ENCODE data around the gene HSFX4.
"Not testable (repeated sequence)": the region's sequence is repeated elsewhere in the genome, so short reads cannot be mapped to it uniquely, and the experiment has no call there.

HSFX4 gene, protein sequence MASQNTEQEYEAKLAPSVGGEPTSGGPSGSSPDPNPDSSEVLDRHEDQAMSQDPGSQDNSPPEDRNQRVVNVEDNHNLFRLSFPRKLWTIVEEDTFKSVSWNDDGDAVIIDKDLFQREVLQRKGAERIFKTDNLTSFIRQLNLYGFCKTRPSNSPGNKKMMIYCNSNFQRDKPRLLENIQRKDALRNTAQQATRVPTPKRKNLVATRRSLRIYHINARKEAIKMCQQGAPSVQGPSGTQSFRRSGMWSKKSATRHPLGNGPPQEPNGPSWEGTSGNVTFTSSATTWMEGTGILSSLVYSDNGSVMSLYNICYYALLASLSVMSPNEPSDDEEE

DNA sequence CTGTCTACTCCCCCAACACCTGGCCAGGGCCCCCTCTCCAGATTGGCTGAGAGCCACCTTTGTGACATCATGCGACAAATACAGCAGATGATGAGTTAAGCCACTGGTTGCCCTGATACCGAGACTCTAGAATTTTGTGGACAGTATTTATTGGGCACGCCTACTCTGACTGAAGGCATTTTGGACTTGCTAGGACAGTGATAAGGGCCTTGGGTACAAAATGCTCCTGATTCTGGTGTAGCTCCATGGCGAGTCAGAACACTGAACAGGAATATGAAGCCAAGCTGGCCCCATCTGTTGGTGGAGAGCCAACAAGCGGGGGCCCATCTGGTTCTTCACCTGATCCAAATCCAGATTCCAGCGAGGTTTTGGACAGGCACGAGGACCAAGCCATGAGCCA, at the start of gene HSFX4:
HSFX4 (plus strand) TSS at position 174 of the 400 bp plus-strand sequence; CDS start at position 246, 72 bp downstream.
- not testable (repeated sequence) for DNase-seq (ENCODE audit: low read depth, low spot score)

DNA sequence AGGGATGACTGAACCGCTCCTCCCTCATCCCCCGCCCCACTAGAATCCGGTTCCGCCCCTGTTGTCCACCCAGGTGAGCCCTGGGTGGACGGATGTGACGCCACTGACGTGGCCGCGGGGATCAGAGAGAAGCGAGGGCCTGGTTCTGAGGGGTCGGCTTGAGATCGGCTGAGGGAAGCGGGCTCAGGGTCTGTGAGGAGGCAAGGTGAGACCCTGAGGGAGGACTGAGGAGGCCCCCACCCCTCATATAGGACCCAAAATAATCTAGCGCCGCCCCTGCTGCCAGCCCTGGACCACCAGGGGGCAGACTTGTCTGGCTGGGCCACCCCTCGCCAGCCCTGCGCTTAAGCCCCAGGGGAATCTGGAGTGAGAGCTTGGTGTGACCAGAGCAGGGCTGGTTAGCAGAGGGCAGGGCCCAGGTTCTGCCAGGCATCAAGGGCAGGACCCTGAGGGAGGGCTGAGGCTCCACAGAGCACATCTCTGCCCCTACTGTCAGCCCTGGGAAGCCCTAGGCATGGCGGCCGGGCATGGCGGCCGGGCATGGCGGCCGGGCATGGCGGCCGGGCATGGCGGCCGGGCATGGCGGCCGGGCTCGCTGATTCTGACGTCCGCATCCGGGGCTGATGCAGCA, 48.2 kb upstream of the HSFX4 start, which contains the start of gene MAGEA8:
MAGEA8 (plus strand) TSS at position 103 of the 631 bp plus-strand sequence. CDS start 3,090 bp downstream, outside the sequence.
- peak; percentile 53 for DNase-seq (ENCODE audit: low read depth, low spot score)

DNA sequence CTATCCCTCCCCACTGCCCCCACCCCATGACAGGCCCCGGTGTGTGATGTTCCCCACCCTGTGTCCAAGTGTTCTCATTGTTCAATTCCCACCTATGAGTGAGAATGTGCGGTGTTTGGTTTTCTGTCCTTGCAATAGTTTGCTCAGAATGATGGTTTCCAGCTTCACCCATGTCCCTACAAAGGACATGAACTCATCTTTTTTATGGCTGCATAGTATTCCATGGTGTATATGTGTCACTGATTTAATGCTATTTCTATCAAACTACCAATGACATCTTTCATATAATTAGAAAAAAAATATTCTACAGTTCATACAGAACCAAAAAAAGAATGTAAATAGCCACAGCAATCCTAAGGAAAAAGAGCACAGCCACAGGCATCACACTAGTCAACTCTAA, 38.5 kb upstream of the HSFX4 start:
- DNase-seq (ENCODE audit: low read depth, low spot score), result not testable (repeated sequence)

DNA sequence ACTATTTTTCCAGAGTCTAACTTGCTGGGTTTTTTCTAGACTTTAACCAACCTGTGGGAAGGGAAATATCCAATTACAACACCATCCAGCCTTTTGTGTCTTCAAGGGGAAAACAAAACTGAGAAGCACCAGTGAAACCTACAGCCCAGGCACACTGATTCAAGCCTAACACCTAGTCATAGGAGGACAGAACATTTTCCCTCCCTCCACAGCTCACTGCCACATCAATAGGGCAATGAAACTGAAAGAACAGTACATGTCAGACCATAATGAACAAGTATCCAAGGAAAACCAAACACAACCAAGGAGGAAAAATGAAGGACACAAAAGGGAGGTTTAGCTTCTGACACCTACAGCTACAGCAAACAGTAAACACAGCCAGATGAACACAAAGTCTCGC, 30.8 kb upstream of the HSFX4 start:
- no peak for DNase-seq (ENCODE audit: low read depth, low spot score)

DNA sequence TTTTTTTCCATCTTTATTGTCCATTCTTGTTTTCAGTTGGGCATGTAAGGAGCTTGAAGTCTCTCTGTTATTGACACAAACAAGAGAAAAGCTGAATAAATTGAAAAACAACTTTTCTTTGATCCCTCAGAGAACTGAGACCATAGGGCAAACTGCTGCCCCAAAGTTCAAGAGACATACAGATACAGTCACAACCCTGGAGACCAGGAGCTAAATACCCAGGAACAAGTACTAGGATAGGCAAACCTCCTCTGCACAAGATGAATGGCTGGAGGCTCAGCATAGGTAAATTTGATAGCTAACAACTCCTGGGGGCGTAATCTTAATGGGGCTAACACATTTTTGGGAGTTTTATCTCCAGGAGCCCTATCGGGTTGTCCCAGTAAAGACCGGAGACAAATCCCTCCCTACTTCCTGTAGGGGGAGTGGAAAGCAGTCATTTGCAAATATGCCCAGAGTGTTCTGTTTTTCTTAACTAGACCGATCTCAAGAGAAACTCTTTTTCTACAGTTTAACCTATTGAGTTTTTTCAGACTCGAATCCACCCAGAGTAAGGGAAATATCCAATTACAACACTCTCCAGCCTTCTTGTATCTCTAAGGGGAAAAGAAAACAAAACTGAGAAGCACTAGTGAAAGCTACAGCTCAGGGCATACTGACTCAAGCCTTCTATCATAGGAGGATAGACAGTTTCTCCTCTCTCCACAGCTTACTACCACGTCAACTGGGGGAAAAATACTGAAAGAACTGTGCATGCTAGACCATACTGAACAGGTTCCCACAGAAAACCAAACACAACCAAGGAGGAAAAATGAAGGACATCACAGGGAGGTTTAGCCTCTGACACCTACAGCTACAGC, 25.3 kb upstream of the HSFX4 start:
- peak; percentile 44 for DNase-seq (ENCODE audit: low read depth, low spot score)

DNA sequence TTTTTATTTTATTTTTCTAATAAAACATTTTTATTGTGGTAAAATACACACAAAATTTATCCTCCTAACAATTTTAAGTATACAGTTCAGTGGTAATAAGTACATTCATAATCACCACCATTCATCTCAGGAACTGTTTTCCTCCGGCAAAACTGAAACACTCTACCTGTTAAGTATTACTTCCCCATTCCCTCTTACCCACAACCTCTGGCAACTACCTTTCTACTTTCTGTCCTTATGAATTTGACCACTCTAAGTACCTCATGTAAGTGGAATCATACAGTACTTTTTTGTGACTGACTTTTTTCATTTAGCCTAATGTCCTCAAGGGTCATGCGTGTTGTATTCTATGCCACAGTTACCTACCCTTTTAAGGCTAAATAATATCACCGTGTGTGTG, 21.1 kb upstream of the HSFX4 start:
- DNase-seq (ENCODE audit: low read depth, low spot score), result no peak

DNA sequence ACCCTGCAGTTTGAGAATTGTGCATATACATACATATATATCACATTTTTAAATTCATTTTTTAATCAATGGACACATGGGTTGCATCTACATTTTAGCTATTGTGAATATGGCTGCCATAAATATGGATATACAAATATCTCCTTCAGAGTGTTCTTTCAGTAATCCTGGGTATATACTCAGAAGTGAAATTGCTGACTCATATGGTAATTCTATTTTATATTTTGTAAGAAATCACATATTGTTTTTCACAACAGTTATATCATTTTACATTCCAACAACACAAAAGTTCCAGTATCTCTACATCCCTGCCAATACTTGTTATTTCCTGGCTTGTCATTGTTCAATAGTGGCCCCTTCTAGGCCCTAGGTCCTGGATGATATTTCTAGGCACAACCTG, 20.6 kb upstream of the HSFX4 start:
- no peak for DNase-seq (ENCODE audit: low read depth, low spot score)

DNA sequence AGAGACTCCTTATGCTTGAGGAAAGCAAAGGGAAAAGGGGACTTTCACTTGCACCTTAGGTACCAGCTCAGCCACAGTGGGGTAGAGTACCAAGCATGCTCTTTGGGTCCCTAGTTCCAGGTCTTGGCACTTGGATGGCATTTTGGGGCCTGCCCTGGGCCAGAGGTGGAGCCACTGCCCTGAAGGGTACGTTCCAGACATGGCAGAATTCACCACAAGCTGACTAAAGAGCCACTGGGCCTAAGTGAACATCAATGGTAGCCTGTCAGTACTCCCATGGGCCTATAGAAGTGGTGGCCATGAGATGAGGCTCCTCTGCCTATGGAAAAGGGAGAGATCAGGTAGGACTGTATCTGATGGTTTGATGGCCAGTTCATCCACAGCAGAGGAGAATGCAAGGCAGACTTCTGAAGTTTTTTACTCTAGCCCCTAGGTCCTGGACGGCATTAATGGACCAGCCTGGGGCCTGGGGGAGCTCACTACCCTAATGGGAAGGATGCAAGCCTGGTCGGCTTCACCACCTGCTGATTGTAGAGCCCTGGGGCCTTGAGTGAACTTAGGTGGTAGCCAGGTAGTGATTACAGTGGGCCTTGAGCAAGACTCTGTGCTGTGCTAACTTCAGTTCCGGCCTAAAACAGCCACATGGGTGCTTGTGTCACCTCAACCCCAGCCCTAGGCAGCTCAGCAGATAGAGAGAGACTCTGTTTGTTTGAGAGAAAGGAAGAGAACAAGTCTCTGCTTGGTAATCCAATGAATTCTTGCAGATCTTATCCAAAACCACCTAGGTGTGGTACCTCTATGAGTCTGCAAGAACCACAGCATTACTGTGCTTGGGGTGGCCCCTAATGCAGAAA, 19.8 kb upstream of the HSFX4 start:
- peak; percentile 22 for DNase-seq (ENCODE audit: low read depth, low spot score)

DNA sequence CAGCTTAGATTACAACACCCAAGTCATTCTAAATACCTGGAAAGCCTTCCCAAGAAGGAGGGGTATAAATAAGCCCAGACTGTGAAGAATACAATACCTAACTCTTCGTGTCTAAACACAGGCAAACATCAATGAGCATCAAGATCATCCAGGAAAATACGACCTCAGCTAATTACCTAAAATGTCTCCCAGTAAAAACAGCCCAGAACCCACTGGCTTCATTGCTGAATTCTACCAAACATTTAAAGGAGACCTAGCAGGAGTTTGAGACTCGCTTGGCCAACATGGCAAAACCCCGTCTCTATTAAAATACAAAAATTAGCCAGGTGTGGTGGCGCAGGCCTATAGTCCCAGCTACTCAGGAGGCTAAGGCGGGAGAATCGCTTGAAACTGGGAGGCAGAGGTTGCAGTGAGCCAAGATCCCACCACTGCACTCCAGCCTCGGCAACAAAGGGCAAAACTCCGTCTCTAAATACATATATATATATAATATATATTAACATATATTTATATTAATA, 19.1 kb upstream of the HSFX4 start:
- DNase-seq (ENCODE audit: low read depth, low spot score), result peak; percentile 33

DNA sequence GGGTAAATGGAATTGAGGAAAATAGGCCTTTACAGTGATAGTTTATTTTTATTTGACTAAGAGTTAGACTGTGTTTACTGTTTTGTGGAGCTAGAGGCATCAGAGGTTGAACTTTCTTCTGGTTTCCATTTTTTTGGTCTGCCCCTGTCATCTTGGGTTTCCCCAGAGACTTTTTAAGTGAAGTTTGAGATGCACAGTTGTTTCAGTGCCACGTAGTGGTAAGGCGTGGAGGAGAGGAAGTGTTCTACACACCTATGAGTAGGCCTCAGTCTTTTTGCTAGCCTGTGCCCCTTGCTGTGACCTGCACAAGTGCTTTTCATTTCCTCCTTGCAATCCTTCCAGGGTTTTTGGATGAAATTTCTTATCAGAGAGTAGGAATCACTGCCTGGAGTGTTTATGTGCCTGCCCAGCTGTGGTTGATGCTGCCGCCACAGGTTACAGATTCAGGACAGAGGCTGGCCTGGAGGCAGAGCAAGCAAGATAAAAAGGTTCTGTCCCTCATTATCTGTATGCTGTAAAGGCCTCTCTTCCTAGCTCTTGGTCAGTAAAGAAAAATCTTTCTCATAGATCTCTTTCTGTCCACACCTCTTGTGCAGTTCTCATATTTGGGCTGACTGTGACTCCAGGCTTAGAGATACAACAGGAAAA, 12.5 kb upstream of the HSFX4 start:
- DNase-seq (ENCODE audit: low read depth, low spot score), result peak; percentile 33

DNA sequence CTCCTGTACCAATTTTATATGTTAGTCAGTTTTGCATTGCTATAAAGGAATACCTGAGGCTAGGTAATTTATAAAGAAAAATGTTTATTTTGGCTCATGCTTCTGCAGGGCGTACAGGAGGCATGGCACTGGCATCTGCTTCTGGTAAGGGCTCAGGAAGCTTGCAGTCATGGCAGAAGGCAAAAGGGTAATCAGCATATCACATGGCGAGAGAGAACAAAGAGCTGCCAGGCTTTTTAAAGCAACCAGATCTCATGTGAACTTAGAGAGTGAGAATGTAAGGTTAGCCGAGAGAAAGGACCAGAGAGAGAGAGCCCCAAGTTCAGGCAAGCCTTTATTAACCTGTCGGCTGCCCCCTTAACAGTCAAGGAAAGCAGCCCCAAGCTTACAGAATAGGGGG, 5.5 kb upstream of the HSFX4 start:
- not testable (repeated sequence) for DNase-seq (ENCODE audit: low read depth, low spot score)

DNA sequence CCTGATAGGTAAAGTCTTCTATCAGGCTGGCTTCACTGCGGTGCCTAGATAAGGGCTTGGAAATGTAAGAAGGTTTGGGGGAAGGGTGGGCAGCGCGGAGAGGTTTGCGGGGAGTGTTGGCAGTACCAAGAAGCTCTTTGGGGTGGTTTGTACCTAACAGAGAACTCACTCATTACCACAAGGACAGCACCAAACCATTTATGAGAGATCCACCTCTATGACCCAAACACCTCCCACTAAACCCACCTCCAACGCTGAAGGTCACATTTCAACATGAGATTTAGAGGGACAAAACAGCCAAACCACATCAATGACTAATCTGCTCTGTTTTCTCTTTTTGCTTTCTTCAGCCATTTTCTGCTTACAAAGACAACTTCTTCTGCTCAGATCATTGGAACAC, 4.9 kb upstream of the HSFX4 start:
- not testable (repeated sequence) for DNase-seq (ENCODE audit: low read depth, low spot score)

DNA sequence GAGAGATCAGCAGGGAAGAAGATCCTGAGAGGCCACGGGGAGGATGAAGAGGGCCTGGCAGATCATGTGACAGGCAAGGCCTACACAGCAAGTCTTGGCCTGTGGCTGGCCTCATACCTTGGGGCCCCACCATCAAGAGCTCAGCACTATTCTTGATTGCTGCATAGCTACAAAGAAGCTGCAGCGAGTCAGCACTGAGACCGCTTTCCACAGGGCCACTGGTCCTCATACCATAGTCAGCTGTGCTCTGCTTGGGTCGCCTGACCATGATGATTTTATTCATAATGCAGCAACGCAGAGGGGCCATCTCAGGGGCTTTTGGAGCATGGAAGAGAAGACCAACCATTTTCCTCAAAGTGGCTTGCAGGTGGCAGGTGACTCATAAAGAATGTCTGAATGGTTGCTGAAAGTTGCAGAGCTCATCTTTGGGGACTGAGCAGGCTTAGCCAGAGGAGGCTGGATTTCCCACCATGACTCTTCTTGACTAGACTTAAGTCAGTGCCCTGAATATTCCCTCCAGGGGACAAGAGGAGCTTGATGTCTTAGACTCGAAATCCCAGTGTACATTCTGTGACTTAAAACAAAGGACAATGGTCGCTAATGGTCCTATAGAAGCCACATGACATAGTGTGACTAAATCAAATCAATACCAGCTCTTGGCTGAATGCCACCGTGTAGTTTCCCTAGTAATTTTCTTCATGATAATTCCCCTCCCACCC, 2.0 kb upstream of the HSFX4 start:
- not testable (repeated sequence) for DNase-seq (ENCODE audit: low read depth, low spot score)

DNA sequence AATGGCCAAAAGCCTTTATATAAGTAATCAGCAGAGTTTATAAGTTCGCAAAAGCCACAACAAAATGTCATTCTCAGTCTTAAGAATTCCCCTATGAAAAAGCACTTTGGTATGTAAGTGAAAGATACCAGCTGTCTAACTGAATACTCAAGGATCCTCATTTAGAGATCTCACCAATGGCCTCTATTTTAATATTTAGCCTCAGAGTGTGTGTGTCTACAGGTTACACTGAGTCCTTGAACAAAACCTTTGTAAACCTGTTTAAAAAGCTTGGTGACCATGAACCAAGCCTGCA, 1.5 kb upstream of the HSFX4 start:
- DNase-seq (ENCODE audit: low read depth, low spot score), result not testable (repeated sequence)

DNA sequence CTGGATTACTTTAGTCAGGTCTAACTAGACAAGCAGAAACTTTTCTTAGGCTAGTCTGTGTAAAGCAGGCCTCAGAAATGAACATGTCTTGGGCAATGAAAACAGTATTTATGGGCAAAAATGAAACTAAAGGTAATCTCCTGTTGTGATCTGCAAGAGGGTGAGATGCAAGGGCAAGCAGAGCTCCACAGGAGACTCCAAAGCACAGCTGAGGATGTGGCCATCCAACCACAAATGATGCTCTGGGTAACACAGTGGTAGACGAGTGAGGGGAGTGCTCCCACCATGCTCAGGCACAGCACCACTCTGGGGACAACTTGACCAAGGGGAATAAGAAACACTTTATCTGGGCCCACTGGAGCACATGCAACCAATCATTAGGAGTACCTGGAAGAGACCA, 738 bp upstream of the HSFX4 start:
- DNase-seq (ENCODE audit: low read depth, low spot score), result not testable (repeated sequence)

DNA sequence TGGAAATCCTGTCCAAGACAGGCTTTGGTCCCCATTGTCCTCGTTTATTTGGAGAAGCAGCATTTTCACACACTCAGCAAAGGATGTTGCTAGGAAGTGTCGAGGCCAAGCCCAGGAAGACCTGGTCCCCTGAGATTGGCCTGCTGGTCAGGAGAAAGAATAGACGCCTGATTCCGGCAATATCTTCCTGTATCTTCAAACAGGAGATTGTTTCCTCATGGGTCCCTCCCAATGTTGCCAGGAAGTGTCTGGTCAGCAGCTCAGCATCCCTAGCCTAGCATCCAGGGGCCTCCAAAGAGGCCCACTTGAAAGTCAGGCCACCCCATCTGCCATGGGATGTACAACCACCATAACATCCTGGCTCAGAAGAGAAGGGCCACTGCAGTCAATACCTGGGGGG, 2.0 kb downstream of the HSFX4 start:
- not testable (repeated sequence) for DNase-seq (ENCODE audit: low read depth, low spot score)

DNA sequence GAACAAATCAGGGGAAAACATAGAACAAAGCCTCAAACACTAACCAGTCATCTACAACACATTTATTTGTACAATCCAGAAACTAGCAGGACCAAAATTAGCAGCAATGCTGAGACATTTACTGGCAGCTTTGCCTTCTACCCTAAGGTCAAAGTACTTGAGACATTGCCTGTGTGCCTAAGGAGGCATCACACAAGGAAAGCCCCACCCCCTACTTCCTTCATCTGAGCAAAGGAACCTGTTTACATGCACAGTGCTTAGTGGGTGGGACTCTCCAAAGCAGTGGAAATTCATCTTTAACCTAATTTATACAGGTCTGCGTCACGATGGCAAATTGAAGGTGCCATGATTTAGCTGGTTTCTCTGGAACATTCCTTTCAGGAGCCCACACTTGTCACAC, 2.8 kb downstream of the HSFX4 start:
- not testable (repeated sequence) for DNase-seq (ENCODE audit: low read depth, low spot score)

DNA sequence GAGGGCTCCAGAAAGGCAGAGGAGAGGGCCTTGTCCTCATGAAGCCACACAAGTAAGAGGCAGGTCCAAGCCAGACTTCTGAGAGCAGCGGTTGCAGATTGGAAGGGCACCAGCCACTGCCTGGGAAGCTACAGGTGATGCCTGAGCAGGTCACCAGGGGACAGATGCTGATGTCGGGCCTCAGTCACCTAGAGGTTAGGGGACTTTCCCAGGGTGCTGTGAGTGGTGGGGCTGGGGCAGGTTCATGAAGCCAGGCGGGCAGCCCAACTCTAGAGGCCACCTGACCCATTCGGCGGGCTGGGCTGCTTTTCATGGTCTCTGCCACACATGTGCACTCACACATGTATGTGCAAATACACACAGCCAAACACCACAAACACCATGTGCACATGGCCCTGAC, 3.6 kb downstream of the HSFX4 start:
- DNase-seq (ENCODE audit: low read depth, low spot score), result not testable (repeated sequence)

DNA sequence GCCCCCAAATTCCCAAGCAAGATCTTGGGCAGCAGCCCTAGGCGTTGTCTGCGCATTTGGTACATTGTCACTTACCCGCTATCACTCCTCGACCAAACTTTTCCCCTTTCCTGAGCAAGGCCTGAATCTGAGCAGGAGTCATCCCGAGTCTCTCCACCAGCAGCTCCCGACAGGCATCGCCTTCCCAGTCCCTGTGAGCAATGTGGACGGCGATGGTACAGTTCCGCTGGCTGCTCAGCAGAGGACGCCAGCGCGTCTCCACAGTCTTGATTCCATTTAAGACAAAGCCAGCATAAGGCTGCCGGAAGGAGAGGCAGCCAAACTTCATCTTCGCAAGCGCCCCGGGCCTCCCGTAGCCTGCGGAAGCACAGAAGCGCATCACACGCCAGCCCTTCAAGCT, 4.2 kb downstream of the HSFX4 start:
- peak; percentile 58 for DNase-seq (ENCODE audit: low read depth, low spot score)

DNA sequence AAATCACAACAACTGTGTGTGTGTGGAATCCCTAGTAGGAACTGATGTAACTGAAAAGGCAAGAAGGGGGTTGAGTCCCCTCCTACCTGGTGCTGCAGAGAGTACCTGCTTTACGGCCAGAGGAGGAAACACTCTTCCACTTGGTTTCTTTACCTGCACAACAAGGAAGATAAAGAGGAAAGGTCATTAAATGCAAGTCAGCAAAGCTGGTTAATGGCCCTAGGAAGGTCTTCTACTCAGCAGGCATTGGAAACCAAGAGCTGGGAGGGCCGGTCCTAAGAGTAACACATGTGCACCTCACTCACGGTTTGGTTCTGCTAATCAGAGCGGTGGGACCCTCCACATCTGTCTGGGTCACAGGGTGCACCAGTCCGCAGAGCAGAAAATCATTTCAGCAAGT, 8.0 kb downstream of the HSFX4 start:
- not testable (repeated sequence) for DNase-seq (ENCODE audit: low read depth, low spot score)

All from ELF-1 (cell line).